ENCODE results near the gene WDR33.
A peak's percentile ranks its signal among the peaks of the same experiment; 100 is the strongest.

The WDR33 gene

DNA sequence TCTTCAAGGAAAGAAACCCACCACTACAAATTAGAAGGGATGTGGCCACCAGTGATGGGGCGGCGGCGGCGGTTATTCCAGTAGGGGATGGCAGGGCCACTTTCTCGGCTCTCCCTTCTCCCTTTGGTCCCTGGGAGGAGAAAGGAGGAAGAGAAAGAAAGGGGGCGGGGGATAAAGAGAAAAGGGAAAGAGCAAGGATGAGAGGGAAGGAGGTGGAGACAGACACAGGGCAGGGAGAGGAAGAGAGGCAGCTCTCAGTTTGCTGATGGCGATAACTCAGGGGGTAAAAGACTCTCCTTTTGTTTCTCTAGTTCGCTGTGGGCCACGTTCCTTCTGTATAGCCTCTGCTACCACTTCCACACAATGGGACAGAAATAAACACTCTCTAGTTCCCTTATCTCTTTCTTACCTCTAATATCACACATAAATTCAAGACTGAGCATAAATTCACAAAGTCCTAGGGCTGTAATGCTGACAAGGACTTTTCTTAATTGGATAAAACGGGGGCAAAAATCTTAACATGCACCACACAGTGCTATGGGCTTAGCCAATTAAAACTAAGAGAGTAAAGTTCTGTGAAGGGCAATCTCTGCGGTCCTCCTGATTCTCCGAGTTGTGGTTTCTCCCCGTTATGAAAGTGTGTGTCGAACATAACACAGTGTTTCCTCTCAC lies 95.1 kb downstream of the WDR33 start:
- DNase-seq = no peak

DNA sequence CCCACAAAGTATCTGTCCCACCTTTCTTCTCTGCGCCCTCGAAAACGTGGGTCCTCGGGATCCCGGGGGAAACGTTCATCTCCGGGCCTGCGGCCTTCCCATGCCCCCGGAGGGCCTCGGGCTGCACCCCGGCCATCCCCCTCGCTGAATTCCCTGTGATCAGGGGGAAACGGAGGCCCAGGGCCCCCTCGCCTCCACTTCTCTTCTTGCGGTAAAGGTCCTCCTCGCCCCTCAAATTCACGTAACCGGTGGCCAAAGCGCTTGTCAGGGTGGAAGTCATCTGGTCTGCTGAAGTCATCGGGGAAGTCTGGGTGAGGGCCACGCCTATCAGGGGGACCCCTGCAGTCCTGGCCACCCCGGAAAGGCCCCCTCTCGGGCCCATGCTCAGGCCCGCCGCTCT lies 97.4 kb downstream of the WDR33 start:
- DNase-seq = no peak

DNA sequence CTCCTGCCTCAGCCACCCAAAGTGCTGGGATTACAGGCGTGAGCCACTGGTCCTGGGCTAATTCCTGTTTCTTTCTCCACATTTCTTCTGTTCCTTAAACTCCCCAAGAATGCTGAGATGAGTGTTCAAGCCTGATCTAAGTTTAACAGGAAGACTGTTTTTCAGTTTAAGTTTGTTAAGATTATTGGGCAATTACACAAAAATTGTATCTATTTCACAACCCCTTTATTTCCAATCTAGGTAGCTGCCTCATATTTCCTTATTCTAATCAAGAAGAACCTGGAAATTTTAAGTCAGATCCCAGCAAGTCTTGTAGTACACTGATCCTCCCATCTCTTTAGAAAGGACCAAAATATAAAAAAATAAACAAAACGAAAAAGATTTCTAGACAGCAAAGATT lies 98.0 kb downstream of the WDR33 start:
- DNase-seq = no peak

DNA sequence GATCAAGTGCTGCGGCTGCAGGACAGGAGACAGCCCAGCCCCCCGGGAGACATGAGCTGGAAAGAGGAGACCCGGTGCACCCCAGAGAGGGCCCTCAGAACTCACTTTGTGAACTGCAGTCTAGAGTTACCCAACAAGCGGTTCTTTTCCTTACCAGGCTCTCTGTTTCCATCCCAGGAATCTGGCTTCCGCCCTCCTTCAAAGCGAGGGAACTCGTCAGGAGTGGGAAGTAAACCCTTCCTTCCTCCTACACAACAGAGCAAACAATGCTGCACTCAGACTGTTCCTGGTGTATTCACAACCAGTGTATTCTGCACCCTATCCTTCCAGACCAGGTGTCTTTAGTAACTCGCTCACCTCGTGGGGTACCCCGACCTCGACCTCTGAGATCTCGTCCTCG lies 101.6 kb downstream of the WDR33 start:
- DNase-seq = no peak

DNA sequence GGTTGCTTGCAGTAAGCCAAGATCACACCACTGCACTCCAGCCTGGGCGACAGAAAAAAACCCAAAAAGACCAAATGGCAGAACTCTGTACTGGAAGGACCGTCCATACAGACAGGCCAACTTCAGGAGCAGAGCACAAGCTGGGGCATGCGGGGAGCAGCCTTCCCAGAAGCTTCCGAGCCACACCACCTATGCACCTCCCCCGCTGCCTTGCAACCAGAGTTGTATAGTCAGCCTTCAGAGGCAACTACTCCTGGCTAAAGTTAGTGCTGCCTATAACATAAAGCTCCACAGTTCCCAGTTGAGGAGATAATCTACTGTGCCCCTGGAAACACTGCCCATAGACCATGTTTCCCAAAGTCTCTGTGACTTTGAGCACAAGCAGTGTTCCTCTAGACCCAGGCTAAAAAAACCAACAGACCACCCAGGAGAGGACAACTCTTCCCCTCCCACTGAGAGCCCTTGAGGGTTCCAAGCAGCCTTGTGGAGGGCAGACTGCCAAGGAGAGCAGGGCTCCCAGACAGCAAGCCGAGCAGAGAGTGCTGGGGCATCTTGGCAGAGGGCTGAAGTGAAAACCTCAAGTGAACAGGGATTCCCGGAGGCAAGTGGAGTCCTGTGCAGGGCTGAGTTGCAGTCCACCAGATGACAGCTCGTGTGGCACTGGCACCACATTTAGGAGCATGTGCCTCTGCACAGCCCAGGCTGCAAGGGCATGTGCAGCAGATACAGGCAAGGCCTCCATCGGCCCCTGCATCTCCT lies 102.9 kb downstream of the WDR33 start:
- no peak for DNase-seq

DNA sequence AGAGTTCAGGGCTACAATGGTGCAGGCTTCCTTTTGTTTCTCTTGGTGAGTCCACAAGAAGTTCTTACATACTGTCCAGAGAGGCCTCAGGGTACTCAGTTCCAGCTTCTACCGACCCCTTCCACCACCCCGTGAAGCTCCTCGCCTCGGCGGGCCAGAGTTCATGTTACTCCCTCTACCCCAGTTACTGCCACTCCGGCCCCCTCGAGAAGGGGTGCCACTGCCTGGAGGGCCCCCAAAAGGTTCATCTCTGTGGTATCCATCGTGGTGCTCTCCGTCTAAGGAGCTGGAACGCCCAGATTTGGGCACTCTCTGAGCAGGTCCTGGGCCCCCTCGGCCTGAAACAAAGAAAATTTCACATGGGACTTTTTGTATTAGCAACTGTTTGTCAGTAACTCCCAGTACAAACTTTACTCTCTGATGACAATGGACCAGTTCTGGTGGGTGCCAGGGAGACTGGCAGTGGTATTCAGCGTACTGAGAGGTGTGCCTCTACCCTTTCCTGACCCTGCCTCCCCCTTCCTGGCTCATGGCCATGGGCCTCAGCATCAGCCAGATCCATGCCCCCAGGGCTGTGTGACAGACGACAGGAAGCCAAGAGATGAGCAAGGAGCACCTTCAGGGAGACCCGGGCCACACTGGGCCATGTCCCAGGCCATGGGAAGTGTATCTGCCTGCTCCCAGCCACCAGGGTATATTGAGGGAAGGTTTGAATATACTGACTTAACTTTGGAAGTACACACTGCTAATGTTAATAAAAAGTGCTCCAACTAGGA lies 104.6 kb downstream of the WDR33 start:
- DNase-seq = no peak

DNA sequence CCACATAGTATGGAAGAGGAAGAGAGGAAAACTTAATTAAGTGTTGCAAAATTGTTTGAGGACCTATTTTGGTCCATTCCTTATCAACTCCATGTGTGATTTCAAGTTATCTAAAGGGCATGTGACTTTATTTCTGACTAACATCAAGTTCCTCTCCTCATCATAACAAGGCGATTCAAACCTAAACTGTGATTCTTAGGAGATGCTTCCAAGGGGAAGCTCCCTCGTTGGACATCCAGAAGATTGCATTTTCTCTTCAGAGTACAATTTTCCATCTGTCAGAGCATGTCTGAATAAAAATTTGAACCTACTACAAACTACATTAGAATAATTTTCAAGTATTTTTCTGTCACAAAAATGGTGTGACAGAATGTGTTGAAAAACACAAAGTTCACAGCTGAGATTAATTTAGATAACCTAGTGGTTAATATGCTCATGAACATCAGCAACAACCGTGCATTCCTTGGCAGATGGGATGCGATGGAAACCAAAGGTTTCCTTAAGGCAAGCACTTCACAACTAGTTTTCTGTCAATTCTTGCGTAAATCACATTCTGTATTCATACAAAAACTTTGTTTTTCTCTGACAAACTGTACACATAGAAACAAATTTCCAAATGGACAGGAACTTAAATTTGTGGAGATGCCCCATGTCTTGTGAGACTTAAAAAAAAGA lies 105.4 kb downstream of the WDR33 start:
- DNase-seq = no peak

DNA sequence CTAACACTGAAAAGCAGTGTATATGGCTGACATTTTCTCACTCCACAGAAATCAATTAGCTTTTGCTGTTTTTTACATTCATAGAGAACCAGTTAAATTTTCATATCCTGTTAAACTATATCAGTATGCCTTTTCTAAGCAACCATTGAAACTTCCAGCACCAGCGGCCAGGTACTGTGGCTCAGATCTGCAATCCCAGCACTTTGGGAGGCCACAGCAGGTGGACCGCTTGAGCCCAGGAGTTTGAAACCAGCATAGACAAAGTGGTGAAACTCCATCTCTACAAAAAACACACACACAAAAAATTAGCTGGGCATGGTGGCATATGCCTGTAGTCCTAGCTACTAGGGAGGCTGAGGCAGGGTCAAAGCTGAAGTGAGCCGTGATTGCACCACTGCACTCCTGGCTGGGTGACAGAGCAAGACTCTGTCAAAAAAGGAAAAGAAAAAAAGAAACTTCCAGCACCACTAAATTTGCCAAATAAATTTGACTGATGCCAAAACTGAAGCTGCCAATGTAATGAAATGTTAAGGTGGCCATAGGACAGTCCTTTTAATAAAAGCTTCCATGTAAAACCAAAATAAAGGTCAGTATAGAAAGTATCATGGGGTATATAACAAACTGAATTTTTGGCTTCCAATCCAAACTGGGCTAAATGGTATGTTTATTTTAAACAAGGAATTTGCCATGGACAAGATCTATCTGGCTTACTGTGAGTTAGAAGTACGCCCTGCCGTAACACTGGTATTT lies 106.2 kb downstream of the WDR33 start:
- no peak for DNase-seq

DNA sequence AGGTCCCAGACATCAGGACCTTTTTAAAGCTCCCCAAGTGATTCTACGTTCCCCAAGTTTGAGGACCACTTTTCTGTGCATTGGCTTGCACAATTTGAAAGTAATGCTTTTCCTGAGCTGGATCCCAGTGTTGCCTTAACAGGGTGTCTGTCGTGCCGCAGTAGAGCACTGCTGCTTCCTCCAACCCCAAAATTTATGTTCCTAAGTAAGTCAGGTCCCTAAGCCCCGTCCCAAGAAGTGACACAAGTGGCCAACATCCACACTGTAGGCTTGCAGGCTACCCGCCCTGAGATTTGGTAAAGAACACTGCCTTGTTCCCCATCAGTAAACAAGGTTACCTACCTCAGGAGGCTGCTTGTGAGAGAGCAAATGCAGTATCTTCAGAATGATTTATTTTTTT lies 107.7 kb downstream of the WDR33 start:
- no peak for DNase-seq

DNA sequence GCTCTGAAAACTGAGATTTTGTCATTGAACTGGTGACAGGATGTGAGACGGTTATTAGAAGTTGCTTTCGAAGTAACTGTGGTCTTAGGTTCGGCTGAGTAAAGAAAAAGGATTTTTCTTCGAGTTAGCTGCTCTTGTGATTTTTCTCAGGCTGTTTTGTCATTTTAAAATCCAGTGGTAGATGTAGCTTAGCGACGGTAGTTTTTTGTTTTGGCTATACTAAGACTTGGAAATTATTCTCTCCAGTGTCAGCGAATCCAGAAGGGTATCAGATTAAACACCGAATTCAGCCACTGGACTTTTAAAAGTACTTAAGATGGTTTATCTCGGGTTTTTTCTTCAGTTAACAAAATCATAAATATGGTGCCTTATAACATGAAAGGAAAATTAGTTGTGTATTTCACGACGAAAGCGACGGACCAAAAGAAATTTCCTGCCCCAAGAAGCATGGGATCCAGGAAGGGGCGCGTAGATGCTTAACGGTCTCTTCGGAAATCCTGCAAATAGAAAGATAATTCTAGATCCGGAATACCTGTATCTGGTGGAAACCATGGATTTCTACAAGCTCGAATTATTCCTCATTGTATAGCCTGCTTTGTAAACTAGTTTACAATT lies 108.5 kb downstream of the WDR33 start:
- DNase-seq = no peak

DNA sequence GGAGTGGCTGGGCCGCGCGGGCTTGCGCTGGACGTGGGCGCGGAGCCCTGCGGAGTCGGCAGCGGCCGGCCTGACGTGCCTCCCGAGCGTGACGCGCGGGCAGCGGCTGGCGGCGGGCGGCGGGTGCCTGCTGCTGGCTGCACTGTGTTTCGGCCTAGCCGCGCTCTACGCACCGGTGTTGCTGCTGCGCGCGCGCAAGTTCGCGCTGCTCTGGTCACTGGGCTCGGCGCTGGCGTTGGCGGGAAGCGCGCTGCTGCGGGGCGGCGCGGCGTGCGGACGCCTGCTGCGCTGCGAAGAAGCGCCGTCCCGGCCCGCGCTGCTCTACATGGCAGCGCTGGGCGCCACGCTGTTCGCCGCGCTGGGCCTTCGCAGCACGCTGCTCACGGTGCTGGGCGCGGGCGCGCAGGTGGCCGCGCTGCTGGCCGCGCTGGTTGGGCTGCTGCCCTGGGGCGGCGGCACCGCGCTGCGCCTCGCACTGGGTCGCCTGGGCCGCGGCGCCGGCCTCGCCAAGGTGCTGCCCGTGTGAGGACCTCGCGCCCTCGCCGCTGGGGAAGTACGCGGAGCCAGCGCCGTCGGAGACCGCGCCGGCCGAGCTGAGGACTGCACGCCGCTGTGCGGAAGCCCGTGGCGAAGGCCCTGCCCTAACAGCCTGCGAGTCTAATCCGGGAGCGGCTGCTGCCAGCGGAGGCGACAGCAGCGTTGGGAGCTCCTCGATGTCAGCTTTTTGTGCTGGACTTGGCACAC lies 109.1 kb downstream of the WDR33 start:
- DNase-seq = peak; percentile 54 to 65

DNA sequence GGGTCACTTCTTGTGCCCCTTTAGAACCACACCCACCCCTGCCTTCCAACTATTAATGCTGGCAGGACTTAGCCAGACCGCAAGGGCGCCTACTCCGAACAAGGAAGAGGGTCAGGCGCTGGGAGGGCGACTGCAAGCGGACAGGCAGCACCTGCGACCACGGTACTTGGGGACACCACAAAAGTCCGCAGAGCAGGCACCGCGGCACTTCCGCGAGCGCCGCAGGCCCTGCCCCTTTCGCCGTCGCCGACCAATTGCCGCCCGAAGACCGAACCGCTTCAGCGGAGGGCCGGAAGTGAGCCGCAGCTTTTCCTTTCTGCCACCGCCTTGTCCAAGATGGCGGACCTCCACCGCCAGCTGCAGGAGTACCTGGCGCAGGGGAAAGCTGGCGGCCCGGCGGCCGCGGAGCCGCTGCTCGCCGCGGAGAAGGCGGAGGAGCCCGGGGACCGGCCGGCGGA lies 109.7 kb downstream of the WDR33 start, which contains the start of gene SFT2D3:
SFT2D3 (plus strand) TSS at position 305 of the 458 bp plus-strand sequence; CDS start at position 337, 32 bp downstream.
- DNase-seq = peak; percentile 77 to 88

DNA sequence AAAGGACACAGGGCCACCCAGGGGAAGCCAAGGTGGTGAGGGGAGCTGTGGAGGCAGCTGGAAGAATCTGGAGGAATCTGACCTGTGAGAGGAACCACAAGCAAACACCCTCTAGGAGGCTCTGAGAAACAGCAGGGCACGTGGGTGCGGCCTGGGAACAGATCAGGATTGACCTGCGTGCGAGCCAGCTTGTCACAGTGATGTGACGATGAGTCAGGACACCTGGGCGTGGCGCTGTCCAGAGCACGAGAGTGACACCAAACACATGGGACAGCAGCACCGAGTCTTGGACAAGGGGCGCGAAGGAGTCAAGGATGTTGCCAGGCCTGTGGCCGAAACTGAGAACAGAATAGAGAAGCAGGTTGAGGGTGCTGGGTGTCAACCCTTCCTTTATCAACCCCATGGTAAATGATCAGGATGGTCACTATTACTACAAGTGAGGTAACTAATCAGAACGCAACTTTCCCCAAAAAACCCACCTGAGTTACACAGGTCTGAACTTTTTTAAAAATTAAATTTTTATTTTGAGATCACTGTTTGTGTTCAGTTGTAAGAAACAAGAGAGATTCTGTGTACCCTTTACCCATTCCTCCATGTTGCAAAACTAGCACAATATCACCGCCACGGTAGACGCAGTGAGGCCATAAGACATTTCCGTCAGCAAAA lies 110.3 kb downstream of the WDR33 start:
- DNase-seq = peak; percentile 14 to 23

DNA sequence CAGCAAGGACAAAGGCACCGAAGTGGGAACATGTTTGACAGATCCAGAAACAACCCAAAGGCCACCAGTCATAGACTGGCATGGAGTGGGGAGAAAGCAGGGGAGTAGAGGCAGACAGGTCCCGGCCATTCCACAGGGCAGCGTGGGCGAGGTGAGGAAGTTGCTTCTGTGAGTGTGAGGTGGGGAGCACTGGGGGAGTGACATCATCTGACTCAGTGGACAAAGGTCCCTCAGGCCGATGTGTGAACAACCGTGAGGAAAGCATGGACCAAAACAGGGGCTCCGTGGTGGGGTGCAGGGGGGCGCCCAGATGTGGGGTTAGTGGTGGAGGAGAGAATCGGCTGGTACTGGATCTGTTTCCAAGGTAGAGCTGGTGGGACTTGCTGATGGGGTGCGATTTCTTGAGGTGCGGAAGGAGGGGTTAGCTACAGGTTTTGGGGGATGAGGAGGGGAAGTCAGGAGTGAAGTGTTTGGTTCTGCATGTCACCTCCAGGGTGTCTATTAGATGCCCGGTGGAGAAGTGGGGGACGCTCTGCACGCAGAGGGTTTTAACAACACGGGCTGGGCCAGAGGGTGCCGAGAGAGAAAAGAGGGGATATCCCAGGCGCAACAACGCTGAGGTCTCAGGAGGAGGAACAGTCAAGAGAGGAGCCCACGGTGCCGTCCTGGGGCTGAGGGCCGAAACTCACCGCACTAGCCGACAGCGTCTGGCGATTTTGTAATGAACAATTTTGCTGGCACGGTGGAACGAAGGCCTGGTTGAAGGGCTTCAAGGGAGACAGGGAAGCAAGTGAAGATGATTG lies 112.2 kb downstream of the WDR33 start:
- DNase-seq = no peak

DNA sequence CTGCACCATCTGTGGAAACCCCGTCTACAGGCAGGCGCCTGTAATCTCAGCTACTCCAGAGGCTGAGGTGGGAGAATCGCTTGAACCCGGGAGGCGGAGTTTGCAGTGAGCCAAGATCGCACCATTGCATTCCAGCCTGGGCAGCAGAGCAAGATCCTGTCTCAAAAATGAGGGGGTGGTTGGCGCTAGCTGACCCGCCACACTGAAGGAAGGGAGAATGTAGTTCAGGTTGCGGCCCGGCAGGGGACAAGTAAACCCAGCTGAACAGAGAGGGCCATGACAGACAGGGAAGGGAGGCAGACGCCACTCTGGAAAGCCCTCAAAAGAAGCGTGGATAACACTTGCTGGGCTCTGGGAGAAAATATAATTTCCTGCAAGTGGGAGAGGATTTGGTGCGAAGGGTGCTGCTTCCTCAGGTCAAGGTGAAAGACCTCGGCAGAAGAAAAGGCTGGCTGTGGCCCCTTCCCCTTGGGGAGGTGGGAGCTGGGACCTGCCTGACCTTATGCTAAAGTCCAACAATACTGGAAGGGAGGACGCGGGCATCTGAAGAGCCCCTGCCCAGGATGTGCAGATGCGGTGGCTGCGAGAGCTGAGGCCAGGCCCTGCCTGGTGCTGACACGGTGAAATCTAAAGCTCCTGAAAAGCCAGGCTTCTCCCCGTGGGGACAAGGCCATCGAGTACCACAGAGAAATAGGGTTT lies 113.3 kb downstream of the WDR33 start:
- no peak for DNase-seq

DNA sequence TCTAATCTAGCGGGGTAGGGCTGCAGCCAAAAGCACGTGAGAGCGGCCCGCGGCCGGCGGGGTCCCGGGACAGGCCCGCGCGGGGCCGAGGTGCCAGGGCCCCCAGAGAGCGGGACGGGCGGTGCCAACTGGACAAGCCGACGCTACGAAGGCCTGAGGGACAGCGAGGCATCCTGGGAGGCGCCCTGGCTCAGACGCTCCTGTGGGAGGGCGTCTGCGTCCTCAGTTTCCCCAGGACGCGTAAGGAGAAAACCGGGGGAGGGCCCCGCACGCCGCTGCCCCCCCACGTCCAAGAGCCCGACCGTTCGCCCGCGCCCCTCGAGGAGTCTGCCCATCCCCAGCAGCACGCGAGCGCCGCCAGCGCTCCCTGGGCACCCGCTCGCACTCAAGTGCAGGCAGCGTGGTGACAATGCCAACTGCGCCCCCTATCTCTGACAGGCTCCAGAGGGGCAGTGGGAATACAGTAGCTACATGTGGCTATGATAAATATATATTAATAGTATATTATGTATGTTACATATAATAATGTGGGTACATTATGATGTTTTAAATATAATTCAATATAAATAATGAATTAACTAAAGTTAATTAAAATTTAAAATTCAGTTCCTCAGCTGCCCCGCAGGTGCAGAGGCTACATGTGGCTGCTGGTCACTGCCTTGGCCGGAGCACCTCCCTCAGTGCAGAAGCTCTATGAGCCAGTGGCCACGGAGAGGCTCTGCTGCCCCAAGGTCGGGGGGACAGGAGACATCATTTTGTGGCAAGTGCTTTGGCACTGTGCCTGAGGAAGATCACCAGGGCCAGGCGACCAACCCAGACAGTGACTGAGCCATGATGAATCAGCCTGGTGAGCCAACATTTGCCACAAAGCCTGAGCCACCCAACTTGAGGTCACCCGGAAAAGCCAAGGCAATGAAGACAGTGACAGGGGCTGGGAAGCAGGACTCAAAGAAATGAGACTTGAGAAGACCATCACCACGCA lies 115.2 kb downstream of the WDR33 start:
- peak; percentile 57 to 65 for DNase-seq

DNA sequence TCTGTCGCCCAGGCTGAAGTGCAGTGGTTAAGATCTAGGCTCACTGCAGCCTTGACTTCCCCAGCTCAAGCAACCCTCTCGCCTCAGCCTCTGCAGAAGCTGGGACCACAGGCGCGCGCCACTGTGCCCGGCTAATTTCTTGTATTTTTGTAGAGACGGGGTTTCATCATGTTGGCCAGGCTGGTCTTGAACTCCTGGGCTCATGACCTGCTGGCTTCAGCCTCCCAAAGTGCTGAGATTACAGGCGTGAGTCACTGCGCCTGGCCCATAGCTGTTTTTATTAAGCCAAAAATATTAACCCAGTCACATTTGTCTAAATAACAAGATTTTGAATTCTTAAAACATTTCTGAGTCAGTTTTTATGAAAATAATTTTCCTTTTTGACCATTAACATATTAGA lies 116.0 kb downstream of the WDR33 start:
- no peak for DNase-seq

DNA sequence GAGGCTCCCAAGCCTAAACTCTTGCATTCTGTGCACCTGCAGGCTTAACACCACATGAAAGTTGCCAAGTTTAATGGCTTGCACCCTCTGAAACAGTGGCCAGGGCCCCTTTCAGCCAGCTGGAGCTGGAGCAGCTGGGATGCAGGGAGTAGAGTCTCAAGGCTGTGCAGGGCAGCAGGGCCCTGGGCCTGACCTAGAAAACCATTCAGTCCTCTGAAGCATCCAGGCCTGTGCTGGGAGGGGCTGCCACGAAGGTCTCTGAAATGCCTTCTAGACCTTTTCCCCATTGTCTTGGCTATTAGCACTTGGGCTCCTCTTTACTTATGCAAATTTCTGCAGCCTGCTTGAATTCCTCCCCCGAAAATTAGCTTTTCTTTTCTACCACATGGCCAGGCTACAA lies 120.3 kb downstream of the WDR33 start:
- no peak for DNase-seq
